T-cell (primary cell): ENCODE data around the gene VWA7. TPM values are rescaled to one million over a fixed set of nuclear protein-coding genes. Genes with fewer than 3 reads are reported as not detected.
"Not testable (repeated sequence)": the region's sequence is repeated elsewhere in the genome, so short reads cannot be mapped to it uniquely, and the experiment has no call there.

ENCODE experiments used
- ATAC-seq, 4 experiments: fragments of 200-7000 bp in 3 of 4; fragments of 150-1000 bp in 1 of 4; cut with Tn5 transposase; replicated peaks in 1 of 4; 1 replicate in 3 of 4; 2 replicates in 1 of 4; pipeline ENCODE4 v1.10.0; 2021; ENCODE audit warnings: moderate library complexity in 3 of 4, mild to moderate bottlenecking in 2 of 4, moderate number of reproducible peaks in 1 of 4
- CTCF ChIA-PET, 2 donors: fragments of 300-600 bp; sonication (Branson Sonifier 250); formaldehyde crosslinking; loops; one replicate each; lab custom pipeline; 2022; ENCODE audit warnings: antibody characterized with exemption in 2 of 2; lab: Charles Lee
- POLR2A ChIA-PET, 2 donors: fragments of 300-600 bp; sonication (Branson Sonifier 250); formaldehyde crosslinking; loops; one replicate each; lab custom pipeline; 2022; ENCODE audit warnings: antibody characterized with exemption in 2 of 2; lab: Charles Lee
- DNase-seq, 35 experiments: peaks; one replicate each; pipeline versions ENCODE4 v3.0.0 to v3.0.0-alpha.2; 2013 to 2023
- H3K27ac ChIP-seq: one replicate; pipeline ENCODE4 v1.5.1; 2013; ENCODE audit warnings: low read length
- H3K27me3 ChIP-seq, 2 experiments: replicated peaks in 1 of 2; 1 replicate in 1 of 2; 2 replicates in 1 of 2; pipeline versions ENCODE4 v1.6.1 to v1.7.0; 2013; ENCODE audit warnings: low read length in 1 of 2, mixed read lengths in 1 of 2; ENCODE audit not compliant: control insufficient read depth in 2 of 2, insufficient read depth in 2 of 2; ENCODE audit errors: extremely low read depth in 1 of 2
- H3K36me3 ChIP-seq, 2 donors: 1 replicate in 1 of 2; 2 replicates in 1 of 2; pipeline versions ENCODE4 v1.6.1 to v1.7.0; 2013; ENCODE audit warnings: low read length in 1 of 2; ENCODE audit not compliant: control insufficient read depth in 2 of 2, insufficient read depth in 1 of 2; ENCODE audit errors: extremely low read depth in 1 of 2
- H3K4me1 ChIP-seq, 2 experiments: 1 replicate in 1 of 2; 2 replicates in 1 of 2; pipeline versions ENCODE4 v1.6.1 to v1.7.0; 2013; ENCODE audit warnings: low read length in 2 of 2, mixed read lengths in 1 of 2; ENCODE audit not compliant: insufficient read depth in 2 of 2, control insufficient read depth in 1 of 2; ENCODE audit errors: extremely low read depth in 1 of 2
- H3K4me3 ChIP-seq, 2 donors: 1 replicate in 1 of 2; 2 replicates in 1 of 2; pipeline versions ENCODE4 v1.5.1 to v1.7.0; 2013; ENCODE audit warnings: mild to moderate bottlenecking in 2 of 2, low read length in 1 of 2, moderate library complexity in 1 of 2; ENCODE audit not compliant: control insufficient read depth in 1 of 2; ENCODE audit errors: extremely low read depth in 1 of 2
- H3K9me3 ChIP-seq: 2 replicates; pipeline ENCODE4 v1.7.0; 2013
- H3K27ac Mint-ChIP-seq, 2 donors: one replicate each; pipeline ENCODE4 v1.8.0; 2020 to 2021; ENCODE audit warnings: mild to moderate bottlenecking in 2 of 2, mixed read lengths in 2 of 2
- H3K27me3 Mint-ChIP-seq, 2 donors: one replicate each; pipeline ENCODE4 v1.8.0; 2021 to 2022; ENCODE audit warnings: mixed read lengths in 2 of 2
- H3K36me3 Mint-ChIP-seq: one replicate; pipeline ENCODE4 v1.8.0; 2021; ENCODE audit warnings: mixed read lengths
- H3K4me1 Mint-ChIP-seq, 3 donors: one replicate each; pipeline ENCODE4 v1.8.0; 2020 to 2022; ENCODE audit warnings: mixed read lengths in 3 of 3, mild to moderate bottlenecking in 1 of 3
- H3K4me3 Mint-ChIP-seq, 3 donors: one replicate each; pipeline ENCODE4 v1.8.0; 2020 to 2022; ENCODE audit warnings: mild to moderate bottlenecking in 3 of 3, mixed read lengths in 3 of 3, moderate library complexity in 3 of 3
- H3K9me3 Mint-ChIP-seq, 3 donors: one replicate each; pipeline ENCODE4 v1.8.0; 2020 to 2022; ENCODE audit warnings: mixed read lengths in 3 of 3
- WGBS: methylation state at CpG from one replicate; pipeline ENCODE4 v1.1.5; 2013; ENCODE audit warnings: missing lambda C conversion rate; ENCODE audit not compliant: insufficient coverage; 5-methylcytosine and 5-hydroxymethylcytosine counted together
- total RNA-seq, 35 experiments: library from RNA in 6 of 35; stranded (reverse) in 6 of 35; fragments of 120-200 nt in 1 of 35; gene quantifications; one replicate each; pipeline versions ENCODE4 v1.2.1 to v1.2.4 and lab custom pipeline; 2013 to 2026

The VWA7 gene
- total RNA-seq, 5 donors from 2014 or later (not counting 1 experiment from before 2014, with no cell fraction given), result 1.4 to 8.0 (median 2.1) TPM

GRCh38 chr6:31822036-31822821, 45.1 kb upstream of the VWA7 start:
- no peaks in the 10 kb centered on the region for H3K27me3 Mint-ChIP-seq
- H3K9me3 Mint-ChIP-seq, result no peaks in the 10 kb centered on the region
- ATAC-seq (peak; percentile 32 to 53 (median 41)), DNase-seq (peak; percentile 32 to 73 (median 45))
- peaks cover 36 to 74% (median 58%) of the 10 kb centered on the region in 3 donors for H3K4me1 Mint-ChIP-seq
- Histone ChIP-seq H3K4me3 (peak overlapping the region; percentile 78 to 89), H3K9me3 (no peaks in the 10 kb centered on the region), H3K27me3 (no peaks in the 10 kb centered on the region), H3K36me3 (no peaks in the 10 kb centered on the region), H3K4me1 (peaks cover 14 to 57% of the 10 kb centered on the region in 2 experiments), H3K27ac (peak overlapping the region; percentile 85)
- peak overlapping the region; percentile 98 to 99 for H3K27ac Mint-ChIP-seq
- WGBS, result 0% methylated on average over 7 of the region's 25 CpGs
- ChIA-PET POLR2A (interaction anchor here (0.6 kb wide), 2 partner anchors 15 to 274 kb away, joined by 3 to 4 read pairs; partner anchors contain the start of gene LSM2 (in 1 of the 2)), CTCF (interaction anchor here (0.6 to 1.9 kb wide), 2 partner anchors 15 to 148 kb away, joined by 3 to 6 read pairs; partner anchors contain the start of gene LSM2 (in 1 of the 2))
- no peaks in the 10 kb centered on the region for H3K36me3 Mint-ChIP-seq
- peak overlapping the region; percentile 93 to 95 (median 95) for H3K4me3 Mint-ChIP-seq

GRCh38 chr6:31821301-31822035, 44.3 kb upstream of the VWA7 start:
- no peaks in the 10 kb centered on the region for H3K36me3 Mint-ChIP-seq
- no peaks in the 10 kb centered on the region for H3K27me3 Mint-ChIP-seq
- peak overlapping the region; percentile 78 to 89 for H3K4me3 ChIP-seq
- H3K4me1 ChIP-seq, result peaks cover 11 to 50% of the 10 kb centered on the region in 2 experiments
- H3K27me3 ChIP-seq, result no peaks in the 10 kb centered on the region
- CTCF ChIA-PET, result interaction anchor here in 1 of 2 donors (0.6 kb wide), 1 partner anchor 147 kb away, joined by 3 read pairs; no protein-coding TSS in a partner anchor
- peaks cover 29 to 66% (median 50%) of the 10 kb centered on the region in 3 donors for H3K4me1 Mint-ChIP-seq
- DNase-seq (peak in 7 of 35 experiments; percentile 16 to 48 (median 34)), ATAC-seq (peak in 3 of 4 experiments; percentile 9 to 18 (median 10))
- H3K27ac Mint-ChIP-seq, result peak overlapping the region; percentile 98 to 99
- peak overlapping the region; percentile 85 for H3K27ac ChIP-seq
- no peaks in the 10 kb centered on the region for H3K36me3 ChIP-seq
- H3K9me3 Mint-ChIP-seq, result no peaks in the 10 kb centered on the region
- H3K4me3 Mint-ChIP-seq, result peak overlapping the region; percentile 93 to 95 (median 95)
- H3K9me3 ChIP-seq, result no peaks in the 10 kb centered on the region
- POLR2A ChIA-PET, result interaction anchor here in 1 of 2 donors (0.6 kb wide), 1 partner anchor 273 kb away, joined by 3 read pairs; no protein-coding TSS in a partner anchor
- 21% methylated on average over 12 of the region's 39 CpGs for WGBS

DNA sequence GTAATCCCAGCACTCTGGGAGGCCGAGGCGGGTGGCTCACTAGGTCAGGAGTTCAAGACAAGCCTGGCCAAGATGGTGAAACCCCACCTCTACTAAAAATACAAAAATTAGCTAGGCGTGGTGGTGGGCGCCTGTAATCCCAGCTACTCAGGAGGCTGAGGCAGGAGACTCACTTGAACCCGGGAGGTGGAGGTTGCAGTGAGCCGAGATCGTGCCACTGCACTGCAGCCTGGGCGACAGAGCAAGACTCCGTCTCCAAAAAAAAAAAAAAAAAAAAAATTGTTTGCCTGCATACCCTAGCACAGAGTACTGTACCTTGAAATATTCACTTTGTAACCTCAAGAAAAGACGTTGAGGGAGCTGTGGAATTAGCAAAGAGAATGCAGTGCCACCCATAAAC, 43.3 kb upstream of the VWA7 start:
- peak overlapping the region; percentile 98 to 99 for H3K27ac Mint-ChIP-seq
- CTCF ChIA-PET, result interaction anchor here in 1 of 2 donors (0.9 kb wide), 1 partner anchor 14 kb away, joined by 3 read pairs; the partner anchor contains the start of gene LSM2
- peaks cover 10 to 42% of the 10 kb centered on the region in 2 experiments for H3K4me1 ChIP-seq
- H3K27me3 ChIP-seq, H3K36me3 ChIP-seq, H3K4me3 ChIP-seq, DNase-seq, H3K9me3 ChIP-seq, H3K27ac ChIP-seq, H3K9me3 Mint-ChIP-seq, ATAC-seq, POLR2A ChIA-PET, H3K27me3 Mint-ChIP-seq, H3K36me3 Mint-ChIP-seq: not testable (repeated sequence)
- H3K4me3 Mint-ChIP-seq, result peak overlapping the region; percentile 93 to 95 (median 95)
- H3K4me1 Mint-ChIP-seq, result peaks cover 29 to 59% (median 45%) of the 10 kb centered on the region in 3 donors
- no CpG with 5 or more reads among the region's 10 CpGs for WGBS

- H3K27me3 Mint-ChIP-seq, result no peaks in the 10 kb centered on the region
- no peak overlapping the region for H3K4me3 ChIP-seq
- no peaks in the 10 kb centered on the region for H3K9me3 Mint-ChIP-seq
- H3K27me3 ChIP-seq, result no peaks in the 10 kb centered on the region
- H3K9me3 ChIP-seq, result no peaks in the 10 kb centered on the region
- H3K36me3 Mint-ChIP-seq, result no peaks in the 10 kb centered on the region
- H3K27ac Mint-ChIP-seq, result peak overlapping the region; percentile 80 to 87
- ChIA-PET CTCF (interaction anchor here in 1 of 2 donors (0.6 to 0.9 kb wide), 3 partner anchors 13 to 103 kb away, joined by 3 to 4 read pairs (median 3); partner anchors contain the start of gene LSM2), POLR2A (interaction anchor here in 1 of 2 donors (0.6 kb wide), 1 partner anchor 17 kb away, joined by 4 read pairs; no protein-coding TSS in a partner anchor)
- H3K4me1 ChIP-seq, result peaks cover 10 to 42% of the 10 kb centered on the region in 2 experiments
- ATAC-seq (no peak), DNase-seq (no peak)
- peaks cover 29 to 54% (median 43%) of the 10 kb centered on the region in 3 donors for H3K4me1 Mint-ChIP-seq
- no peaks in the 10 kb centered on the region for H3K36me3 ChIP-seq
- H3K4me3 Mint-ChIP-seq, result peak overlapping the region in 2 of 3 donors; percentile 35 to 67
- no peak overlapping the region for H3K27ac ChIP-seq
Measured at GRCh38 chr6:31819871-31820299, 42.8 kb upstream of the VWA7 start.

- CTCF ChIA-PET, result interaction anchor here in 1 of 2 donors (0.9 to 1.0 kb wide), 2 partner anchors 13 to 80 kb away, joined by 3 to 6 read pairs; no protein-coding TSS in a partner anchor
- not testable (repeated sequence) for H3K27me3 Mint-ChIP-seq, DNase-seq, H3K36me3 Mint-ChIP-seq, H3K9me3 Mint-ChIP-seq, ATAC-seq, H3K27me3 ChIP-seq, H3K9me3 ChIP-seq, H3K36me3 ChIP-seq
- POLR2A ChIA-PET, result interaction anchor here in 1 of 2 donors (0.6 kb wide), 1 partner anchor 200 kb away, joined by 16 read pairs; no protein-coding TSS in a partner anchor
- peaks cover 38 to 61% (median 51%) of the 10 kb centered on the region in 3 donors for H3K4me1 Mint-ChIP-seq
- H3K4me3 Mint-ChIP-seq, result peak overlapping the region; percentile 72 to 90 (median 85)
- H3K4me3 ChIP-seq, result peak overlapping the region; percentile 26 to 63
- WGBS, result 12% methylated on average over 3 of the region's 8 CpGs
- H3K27ac Mint-ChIP-seq, result peak overlapping the region; percentile 95 to 97
- H3K27ac ChIP-seq, result peak overlapping the region; percentile 68
- H3K4me1 ChIP-seq, result peaks cover 15 to 53% of the 10 kb centered on the region in 2 experiments
Measured at GRCh38 chr6:31817929-31818511, 40.9 kb upstream of the VWA7 start.
